AG09319 (cell line): Measurements from ENCODE around the gene AKR1C8.
"Not testable (repeated sequence)": the region's sequence is repeated elsewhere in the genome, so short reads cannot be mapped to it uniquely, and the experiment has no call there.

ENCODE experiments used
- DNase-seq: peaks from one replicate; pipeline ENCODE4 v3.0.0-alpha.2; 2010; ENCODE audit warnings: low read depth; ENCODE audit errors: extremely low read depth
- TF ChIP-seq, protein P1 (sequence below): IDR thresholded peaks from 2 replicates; pipeline ENCODE4 v1.5.1; 2011; ENCODE audit warnings: low read depth, mild to moderate bottlenecking, inconsistent platforms, low read length, moderate library complexity

AKR1C8 gene

GRCh38 chr10:5195727-5196374 is 10.9 kb upstream of the AKR1C8 start:
- no peak for DNase-seq

DNA sequence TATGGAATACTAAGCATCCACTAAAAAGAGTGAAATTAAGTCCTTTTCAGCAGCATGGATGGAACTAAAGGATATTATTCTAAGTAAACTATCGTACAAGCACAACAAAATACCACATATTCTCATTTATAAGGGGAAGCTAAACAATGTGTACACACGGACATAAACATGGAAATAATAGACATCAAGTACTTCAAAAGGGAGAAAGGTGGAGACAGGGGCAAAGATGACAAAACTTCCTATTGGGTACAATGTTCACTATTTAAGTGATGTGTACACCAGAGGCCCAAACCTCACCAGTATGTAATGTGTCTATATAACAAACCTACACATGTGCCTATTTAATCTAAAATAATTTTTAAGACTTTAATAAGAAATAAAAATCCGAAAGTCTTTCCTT is 9.5 kb upstream of the AKR1C8 start:
- TF ChIP-seq, protein P1, sequence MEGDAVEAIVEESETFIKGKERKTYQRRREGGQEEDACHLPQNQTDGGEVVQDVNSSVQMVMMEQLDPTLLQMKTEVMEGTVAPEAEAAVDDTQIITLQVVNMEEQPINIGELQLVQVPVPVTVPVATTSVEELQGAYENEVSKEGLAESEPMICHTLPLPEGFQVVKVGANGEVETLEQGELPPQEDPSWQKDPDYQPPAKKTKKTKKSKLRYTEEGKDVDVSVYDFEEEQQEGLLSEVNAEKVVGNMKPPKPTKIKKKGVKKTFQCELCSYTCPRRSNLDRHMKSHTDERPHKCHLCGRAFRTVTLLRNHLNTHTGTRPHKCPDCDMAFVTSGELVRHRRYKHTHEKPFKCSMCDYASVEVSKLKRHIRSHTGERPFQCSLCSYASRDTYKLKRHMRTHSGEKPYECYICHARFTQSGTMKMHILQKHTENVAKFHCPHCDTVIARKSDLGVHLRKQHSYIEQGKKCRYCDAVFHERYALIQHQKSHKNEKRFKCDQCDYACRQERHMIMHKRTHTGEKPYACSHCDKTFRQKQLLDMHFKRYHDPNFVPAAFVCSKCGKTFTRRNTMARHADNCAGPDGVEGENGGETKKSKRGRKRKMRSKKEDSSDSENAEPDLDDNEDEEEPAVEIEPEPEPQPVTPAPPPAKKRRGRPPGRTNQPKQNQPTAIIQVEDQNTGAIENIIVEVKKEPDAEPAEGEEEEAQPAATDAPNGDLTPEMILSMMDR: no peak
- DNase-seq: no peak

More at GRCh38 chr10:5195727-5196374, 10.9 kb upstream of the AKR1C8 start:
- TF ChIP-seq, protein P1: no peak

- DNase-seq: no peak
- TF ChIP-seq, protein P1: no peak
These were observed 3.4 kb upstream of the AKR1C8 start for GRCh38 chr10:5188358-5188757.

- DNase-seq: no peak
- TF ChIP-seq, protein P1: no peak
These were observed 2.9 kb upstream of the AKR1C8 start for GRCh38 chr10:5187867-5188266.

GRCh38 chr10:5183923-5184322 is 1.0 kb downstream of the AKR1C8 start:
- TF ChIP-seq, protein P1: no peak
- DNase-seq: no peak

DNA sequence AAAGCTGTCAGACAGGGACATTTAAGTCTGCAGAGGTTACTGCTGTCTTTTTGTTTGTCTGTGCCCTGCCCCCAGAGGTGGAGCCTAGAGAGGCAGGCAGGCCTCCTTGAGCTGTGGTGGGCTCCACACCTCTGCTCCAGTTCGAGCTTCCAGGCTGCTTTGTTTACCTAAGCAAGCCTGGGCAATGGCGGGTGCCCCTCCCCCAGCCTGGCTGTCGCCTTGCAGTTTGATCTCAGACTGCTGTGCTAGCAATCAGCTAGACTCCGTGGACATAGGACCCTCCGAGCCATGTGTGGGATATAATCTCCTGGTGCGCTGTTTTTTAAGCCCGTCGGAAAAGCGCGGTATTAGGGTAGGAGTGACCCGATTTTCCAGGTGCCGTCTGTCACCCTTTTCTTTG is 4.4 kb downstream of the AKR1C8 start:
- not testable (repeated sequence) for DNase-seq

DNA sequence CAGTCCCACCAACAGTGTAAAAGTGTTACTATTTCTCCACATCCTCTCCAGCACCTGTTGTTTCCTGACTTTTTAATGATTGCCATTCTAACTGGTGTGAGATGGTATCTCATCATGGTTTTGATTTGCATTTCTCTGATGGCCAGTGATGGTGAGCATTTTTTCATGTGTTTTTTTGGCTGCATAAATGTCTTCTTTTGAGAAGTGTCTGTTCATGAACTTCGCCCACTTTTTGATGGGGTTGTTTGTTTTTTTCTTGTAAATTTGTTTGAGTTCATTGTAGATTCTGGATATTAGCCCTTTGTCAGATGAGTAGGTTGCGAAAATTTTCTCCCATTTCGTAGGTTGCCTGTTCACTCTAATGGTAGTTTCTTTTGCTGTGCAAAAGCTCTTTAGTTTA is 9.4 kb downstream of the AKR1C8 start:
- DNase-seq: not testable (repeated sequence)

- TF ChIP-seq, protein P1: no peak
- DNase-seq: no peak
These were observed 16.0 kb downstream of the AKR1C8 start for GRCh38 chr10:5168897-5169420.
